ENCODE measurements around the gene EHD2. TPM values are rescaled to one million over a fixed set of nuclear protein-coding genes. Genes with fewer than 3 reads are reported as not detected.
"Not testable (repeated sequence)": the region's sequence is repeated elsewhere in the genome, so short reads cannot be mapped to it uniquely, and the experiment has no call there.

The EHD2 gene
- total and polyA plus RNA-seq, 4 donors, result 68.0 to 190 (median 127) TPM

DNA sequence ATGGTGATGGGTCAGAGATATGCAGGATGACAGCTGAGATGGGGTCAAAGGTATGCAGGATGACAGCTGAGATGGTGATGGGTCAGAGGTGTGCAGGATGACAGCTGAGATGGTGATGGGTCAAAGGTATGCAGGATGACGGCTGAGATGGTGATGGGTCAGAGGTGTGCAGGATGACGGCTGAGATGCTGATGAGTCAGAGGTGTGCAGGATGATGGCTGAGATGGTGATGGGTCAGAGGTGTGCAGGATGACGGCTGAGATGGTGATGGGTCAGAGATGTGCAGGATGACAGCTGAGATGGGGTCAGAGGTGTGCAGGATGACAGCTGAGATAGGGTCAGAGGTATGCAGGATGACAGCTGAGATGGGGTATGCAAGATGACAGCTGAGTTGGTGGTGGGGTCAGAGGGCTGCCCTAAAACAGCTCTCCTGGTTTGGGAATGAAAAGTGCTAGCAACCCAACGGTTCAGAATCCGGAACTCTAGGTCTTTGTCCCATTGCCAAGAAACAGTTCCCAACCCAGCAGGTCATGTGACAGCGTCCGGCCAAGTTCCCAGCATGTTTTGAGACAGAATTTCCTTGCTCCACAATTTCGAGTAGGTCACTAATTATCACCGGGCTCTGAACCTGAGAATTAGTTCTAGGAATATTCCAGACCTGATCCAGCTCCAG, 68.5 kb downstream of the EHD2 start:
- H3K9ac ChIP-seq (ENCODE audit: insufficient read depth in 1 of 2, low read length in 2 of 2), result no peak overlapping the region
- H3K4me1 ChIP-seq (ENCODE audit: control insufficient read depth in 5 of 5, insufficient read depth in 5 of 5, low read length in 5 of 5), result peaks cover 0 to 19% (median 5%) of the 10 kb centered on the region in 5 donors
- H3K27me3 ChIP-seq (ENCODE audit: control insufficient read depth in 3 of 3, insufficient read depth in 3 of 3, low read length in 2 of 3), result no peaks in the 10 kb centered on the region
- 49 to 76% methylated on average over 9 of the region's 9 CpGs for WGBS, 2 donors
- peaks cover 0 to 44% (median 12%) of the 10 kb centered on the region in 4 donors for H3K36me3 ChIP-seq (ENCODE audit: control insufficient read depth in 4 of 4, insufficient read depth in 4 of 4, low read length in 4 of 4)
- H3K9me3 ChIP-seq (ENCODE audit: control insufficient read depth in 4 of 4, insufficient read depth in 3 of 4, low read length in 3 of 4), result no peaks in the 10 kb centered on the region
- no peak for DNase-seq
- H3K4me3 ChIP-seq, result no peak overlapping the region
- TF ChIP-seq, protein P1, sequence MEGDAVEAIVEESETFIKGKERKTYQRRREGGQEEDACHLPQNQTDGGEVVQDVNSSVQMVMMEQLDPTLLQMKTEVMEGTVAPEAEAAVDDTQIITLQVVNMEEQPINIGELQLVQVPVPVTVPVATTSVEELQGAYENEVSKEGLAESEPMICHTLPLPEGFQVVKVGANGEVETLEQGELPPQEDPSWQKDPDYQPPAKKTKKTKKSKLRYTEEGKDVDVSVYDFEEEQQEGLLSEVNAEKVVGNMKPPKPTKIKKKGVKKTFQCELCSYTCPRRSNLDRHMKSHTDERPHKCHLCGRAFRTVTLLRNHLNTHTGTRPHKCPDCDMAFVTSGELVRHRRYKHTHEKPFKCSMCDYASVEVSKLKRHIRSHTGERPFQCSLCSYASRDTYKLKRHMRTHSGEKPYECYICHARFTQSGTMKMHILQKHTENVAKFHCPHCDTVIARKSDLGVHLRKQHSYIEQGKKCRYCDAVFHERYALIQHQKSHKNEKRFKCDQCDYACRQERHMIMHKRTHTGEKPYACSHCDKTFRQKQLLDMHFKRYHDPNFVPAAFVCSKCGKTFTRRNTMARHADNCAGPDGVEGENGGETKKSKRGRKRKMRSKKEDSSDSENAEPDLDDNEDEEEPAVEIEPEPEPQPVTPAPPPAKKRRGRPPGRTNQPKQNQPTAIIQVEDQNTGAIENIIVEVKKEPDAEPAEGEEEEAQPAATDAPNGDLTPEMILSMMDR (IDR thresholded peaks at IDR 0.05; ENCODE audit: control extremely low read depth, extremely low read depth), result no peak
- no peak overlapping the region for H3K27ac ChIP-seq (ENCODE audit: low read depth in 1 of 2, low read length in 1 of 2)
- no peak for ATAC-seq (ENCODE audit: insufficient read depth, low FRiP score)

- peaks cover 0 to 1% (median 0%) of the 10 kb centered on the region in 4 donors for H3K9me3 ChIP-seq (ENCODE audit: control insufficient read depth in 4 of 4, insufficient read depth in 3 of 4, low read length in 3 of 4)
- TF ChIP-seq, protein P1 (IDR thresholded peaks at IDR 0.05; ENCODE audit: control extremely low read depth, extremely low read depth), result no peak
- no peak overlapping the region for H3K9ac ChIP-seq (ENCODE audit: insufficient read depth in 1 of 2, low read length in 2 of 2)
- H3K27ac ChIP-seq (ENCODE audit: low read depth in 1 of 2, low read length in 1 of 2), result no peak overlapping the region
- H3K27me3 ChIP-seq (ENCODE audit: control insufficient read depth in 3 of 3, insufficient read depth in 3 of 3, low read length in 2 of 3), result no peaks in the 10 kb centered on the region
- H3K4me3 ChIP-seq, result no peak overlapping the region
- WGBS, 2 donors, result 95% methylated on average over 7 of the region's 7 CpGs
- DNase-seq (no peak), ATAC-seq (ENCODE audit: insufficient read depth, low FRiP score) (no peak)
- peaks cover 0 to 34% (median 9%) of the 10 kb centered on the region in 4 donors for H3K36me3 ChIP-seq (ENCODE audit: control insufficient read depth in 4 of 4, insufficient read depth in 4 of 4, low read length in 4 of 4)
- H3K4me1 ChIP-seq (ENCODE audit: control insufficient read depth in 5 of 5, insufficient read depth in 5 of 5, low read length in 5 of 5), result peaks cover 0 to 3% (median 0%) of the 10 kb centered on the region in 5 donors
Measured at GRCh38 chr19:47786566-47786965, 73.3 kb downstream of the EHD2 start.

DNA sequence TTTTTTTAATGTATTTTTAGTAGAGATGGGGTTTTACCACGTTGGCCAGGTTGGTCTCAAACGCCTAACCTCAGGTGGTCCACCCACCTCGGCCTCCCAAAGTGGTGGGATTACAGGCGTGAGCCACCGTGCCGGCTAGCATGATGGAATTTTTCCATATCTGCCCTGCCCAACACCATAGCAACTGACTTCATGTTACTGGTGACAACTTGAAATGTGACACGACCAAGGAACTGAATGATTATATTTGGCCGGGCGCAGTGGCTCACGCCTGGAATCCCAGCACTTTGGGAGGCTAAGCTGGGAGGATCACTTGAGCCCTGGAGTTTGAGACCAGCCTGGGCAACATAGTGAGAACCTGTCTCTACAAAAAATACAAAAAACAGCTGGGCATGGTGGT, 74.1 kb downstream of the EHD2 start:
- ATAC-seq (ENCODE audit: insufficient read depth, low FRiP score); H3K27ac ChIP-seq (ENCODE audit: low read depth in 1 of 2, low read length in 1 of 2); H3K9ac ChIP-seq (ENCODE audit: insufficient read depth in 1 of 2, low read length in 2 of 2); H3K9me3 ChIP-seq (ENCODE audit: control insufficient read depth in 4 of 4, insufficient read depth in 3 of 4, low read length in 3 of 4); H3K27me3 ChIP-seq (ENCODE audit: control insufficient read depth in 3 of 3, insufficient read depth in 3 of 3, low read length in 2 of 3); DNase-seq; H3K4me3 ChIP-seq; H3K4me1 ChIP-seq (ENCODE audit: control insufficient read depth in 5 of 5, insufficient read depth in 5 of 5, low read length in 5 of 5): not testable (repeated sequence)
- H3K36me3 ChIP-seq (ENCODE audit: control insufficient read depth in 4 of 4, insufficient read depth in 4 of 4, low read length in 4 of 4), result peaks cover 0 to 29% (median 7%) of the 10 kb centered on the region in 4 donors
- WGBS, 2 donors, result 86 to 92% methylated on average over 10 of the region's 10 CpGs

DNA sequence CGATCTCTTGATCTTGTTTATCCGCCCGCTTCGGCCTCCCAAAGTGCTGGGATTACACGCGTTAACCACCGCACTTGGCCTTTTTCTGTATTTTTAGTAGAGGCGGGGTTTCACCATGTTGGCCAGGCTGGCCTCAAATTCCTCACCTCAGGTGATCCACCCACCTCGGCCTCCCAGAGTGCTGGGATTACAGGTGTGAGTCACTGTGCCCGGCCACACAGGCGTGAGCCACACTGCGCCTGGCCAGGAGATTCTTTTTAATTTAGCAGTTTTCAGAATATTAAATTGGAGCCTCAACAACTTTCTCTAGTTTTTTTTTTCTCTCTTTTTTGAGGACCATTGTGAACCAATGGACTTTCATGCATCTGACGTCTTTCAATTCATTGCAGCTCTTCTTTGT, 76.6 kb downstream of the EHD2 start:
- 90 to 92% methylated on average over 13 of the region's 13 CpGs for WGBS, 2 donors
- not testable (repeated sequence) for H3K4me3 ChIP-seq; H3K9me3 ChIP-seq (ENCODE audit: control insufficient read depth in 4 of 4, insufficient read depth in 3 of 4, low read length in 3 of 4); DNase-seq; ATAC-seq (ENCODE audit: insufficient read depth, low FRiP score); H3K27ac ChIP-seq (ENCODE audit: low read depth in 1 of 2, low read length in 1 of 2); H3K4me1 ChIP-seq (ENCODE audit: control insufficient read depth in 5 of 5, insufficient read depth in 5 of 5, low read length in 5 of 5); H3K9ac ChIP-seq (ENCODE audit: insufficient read depth in 1 of 2, low read length in 2 of 2); H3K27me3 ChIP-seq (ENCODE audit: control insufficient read depth in 3 of 3, insufficient read depth in 3 of 3, low read length in 2 of 3)
- H3K36me3 ChIP-seq (ENCODE audit: control insufficient read depth in 4 of 4, insufficient read depth in 4 of 4, low read length in 4 of 4), result peaks cover 0 to 13% (median 5%) of the 10 kb centered on the region in 4 donors

Data from lung (tissue), 12 donors.